Right lobe of liver (tissue), 4 donors: ENCODE data around the gene RNF19B.

Experiments used
- POLR2A ChIP-seq: fragments of 450-650 bp; IDR thresholded peaks from one replicate; pipeline ENCODE4 v1.6.1; 2017; ENCODE audit warnings: antibody characterized with exemption, mild to moderate bottlenecking
- TF ChIP-seq, protein P1 (sequence below), 4 donors: fragments of 200-600 bp in 3 of 4; fragments of 450-650 bp in 1 of 4; IDR thresholded peaks; one replicate each; pipeline versions ENCODE4 v1.5.1 to v1.8.0; 2016 to 2022; ENCODE audit warnings: antibody characterized with exemption in 4 of 4, mild to moderate bottlenecking in 2 of 4
- donor health status: DM: no; HTN: no; CAD: no.
- donor health status: DM: no; HTN: no; CAD: no.
- donor health status: DM: no; HTN: yes; CAD: no.

DNA sequence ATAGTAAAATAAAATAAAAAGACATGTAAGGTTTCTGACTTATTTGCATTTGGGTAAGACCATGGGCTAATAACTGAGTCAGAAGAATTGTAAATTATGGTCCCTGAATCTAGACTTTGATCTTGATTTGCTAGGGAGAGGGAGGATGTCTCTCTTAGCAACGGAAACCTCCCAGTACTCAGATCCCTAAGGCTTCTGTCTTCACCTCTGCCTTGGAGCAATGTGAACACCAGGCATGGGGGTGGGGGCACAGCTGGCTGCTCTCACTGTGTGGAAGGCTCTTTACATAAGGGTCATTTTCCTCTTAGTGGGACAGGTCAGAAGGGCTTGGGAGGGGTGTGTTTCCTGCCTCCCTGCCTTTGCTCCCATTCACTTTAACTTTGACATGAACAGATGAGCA lies 46.4 kb downstream of the RNF19B start:
- TF ChIP-seq, protein P1, sequence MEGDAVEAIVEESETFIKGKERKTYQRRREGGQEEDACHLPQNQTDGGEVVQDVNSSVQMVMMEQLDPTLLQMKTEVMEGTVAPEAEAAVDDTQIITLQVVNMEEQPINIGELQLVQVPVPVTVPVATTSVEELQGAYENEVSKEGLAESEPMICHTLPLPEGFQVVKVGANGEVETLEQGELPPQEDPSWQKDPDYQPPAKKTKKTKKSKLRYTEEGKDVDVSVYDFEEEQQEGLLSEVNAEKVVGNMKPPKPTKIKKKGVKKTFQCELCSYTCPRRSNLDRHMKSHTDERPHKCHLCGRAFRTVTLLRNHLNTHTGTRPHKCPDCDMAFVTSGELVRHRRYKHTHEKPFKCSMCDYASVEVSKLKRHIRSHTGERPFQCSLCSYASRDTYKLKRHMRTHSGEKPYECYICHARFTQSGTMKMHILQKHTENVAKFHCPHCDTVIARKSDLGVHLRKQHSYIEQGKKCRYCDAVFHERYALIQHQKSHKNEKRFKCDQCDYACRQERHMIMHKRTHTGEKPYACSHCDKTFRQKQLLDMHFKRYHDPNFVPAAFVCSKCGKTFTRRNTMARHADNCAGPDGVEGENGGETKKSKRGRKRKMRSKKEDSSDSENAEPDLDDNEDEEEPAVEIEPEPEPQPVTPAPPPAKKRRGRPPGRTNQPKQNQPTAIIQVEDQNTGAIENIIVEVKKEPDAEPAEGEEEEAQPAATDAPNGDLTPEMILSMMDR (IDR thresholded peaks at IDR 0.05) = no peak
- no peak for TF ChIP-seq POLR2A
